HG02884 (cell line): Measurements from ENCODE around the gene TMEM50A.
"Not testable (repeated sequence)": the region's sequence is repeated elsewhere in the genome, so short reads cannot be mapped to it uniquely, and the experiment has no call there.

Source experiments
- ATAC-seq: cut with Tn5 transposase; IDR thresholded peaks from one replicate; pipeline ENCODE4 v1.9.1; 2021; ENCODE audit warnings: mild to moderate bottlenecking, moderate library complexity; ENCODE audit not compliant: unreplicated experiment

TMEM50A gene

GRCh38 chr1:25383090-25383489 lies 45.0 kb downstream of the TMEM50A start:
- not testable (repeated sequence) for ATAC-seq

- ATAC-seq: not testable (repeated sequence)
These were observed 45.7 kb downstream of the TMEM50A start for GRCh38 chr1:25383875-25384274.

- ATAC-seq: not testable (repeated sequence)
These were observed 49.0 kb downstream of the TMEM50A start for GRCh38 chr1:25387096-25387495.

- not testable (repeated sequence) for ATAC-seq
These were observed 50.6 kb downstream of the TMEM50A start for GRCh38 chr1:25388691-25389090.

GRCh38 chr1:25389721-25390120 lies 51.6 kb downstream of the TMEM50A start:
- not testable (repeated sequence) for ATAC-seq

- no peak for ATAC-seq
These were observed 54.7 kb downstream of the TMEM50A start for GRCh38 chr1:25392841-25393240.

- ATAC-seq: not testable (repeated sequence)
These were observed 59.4 kb downstream of the TMEM50A start for GRCh38 chr1:25397549-25397948.

GRCh38 chr1:25398079-25398478 lies 59.9 kb downstream of the TMEM50A start:
- not testable (repeated sequence) for ATAC-seq

GRCh38 chr1:25402947-25403803 lies 65.0 kb downstream of the TMEM50A start:
- ATAC-seq: not testable (repeated sequence)

GRCh38 chr1:25405731-25406305 lies 67.7 kb downstream of the TMEM50A start:
- ATAC-seq: not testable (repeated sequence)

- ATAC-seq: not testable (repeated sequence)
These were observed 71.7 kb downstream of the TMEM50A start for GRCh38 chr1:25409641-25410427.
